ENCODE measurements around the gene PEAK1.
"Not testable (repeated sequence)": the region's sequence is repeated elsewhere in the genome, so short reads cannot be mapped to it uniquely, and the experiment has no call there.

PEAK1 gene

DNA sequence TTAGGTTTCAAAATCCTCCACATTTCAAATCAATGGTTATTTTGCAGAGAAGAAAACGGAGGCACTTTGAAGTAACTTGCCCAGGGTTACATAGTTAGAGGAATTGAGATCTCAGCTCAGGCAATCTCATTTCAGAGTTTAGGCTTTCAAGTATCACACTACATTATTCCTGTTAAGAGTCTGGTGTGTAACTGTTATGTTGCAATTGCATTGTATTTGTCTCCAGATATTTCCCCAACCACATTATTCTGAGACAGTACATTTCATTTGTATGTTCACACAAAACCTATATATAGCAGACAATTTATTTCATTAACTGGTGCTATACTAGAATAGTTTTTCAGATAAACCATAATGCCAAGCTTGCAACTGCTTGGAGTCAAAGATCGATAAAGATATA, 194.8 kb downstream of the PEAK1 start:
- DNase-seq (ENCODE audit: low read depth in 2 of 2), result no peak

- no peak for DNase-seq (ENCODE audit: low read depth in 2 of 2)
Observed at GRCh38 chr15:77224352-77224751, 195.6 kb downstream of the PEAK1 start.

- DNase-seq (ENCODE audit: low read depth in 2 of 2), result no peak
Observed at GRCh38 chr15:77221708-77222107, 198.2 kb downstream of the PEAK1 start.

DNA sequence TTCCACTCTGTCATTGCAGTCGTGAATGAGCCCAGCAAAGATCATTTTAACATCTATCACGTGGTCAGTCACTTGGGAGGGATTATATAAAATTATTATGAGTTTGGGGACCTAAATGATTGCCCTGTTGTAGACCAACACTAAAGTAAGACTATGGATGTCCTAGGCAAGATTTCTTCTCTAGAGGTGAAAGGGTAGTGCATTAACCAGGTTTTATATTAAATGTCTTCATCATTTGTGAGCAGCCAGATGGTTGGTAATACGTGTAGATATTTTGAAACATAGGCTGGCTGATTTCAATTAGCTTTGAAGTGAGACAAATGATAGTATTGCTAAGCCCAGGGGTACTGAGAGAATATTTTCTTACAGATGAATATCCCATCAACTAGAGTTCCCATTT, 198.7 kb downstream of the PEAK1 start:
- no peak for DNase-seq (ENCODE audit: low read depth in 2 of 2)

DNA sequence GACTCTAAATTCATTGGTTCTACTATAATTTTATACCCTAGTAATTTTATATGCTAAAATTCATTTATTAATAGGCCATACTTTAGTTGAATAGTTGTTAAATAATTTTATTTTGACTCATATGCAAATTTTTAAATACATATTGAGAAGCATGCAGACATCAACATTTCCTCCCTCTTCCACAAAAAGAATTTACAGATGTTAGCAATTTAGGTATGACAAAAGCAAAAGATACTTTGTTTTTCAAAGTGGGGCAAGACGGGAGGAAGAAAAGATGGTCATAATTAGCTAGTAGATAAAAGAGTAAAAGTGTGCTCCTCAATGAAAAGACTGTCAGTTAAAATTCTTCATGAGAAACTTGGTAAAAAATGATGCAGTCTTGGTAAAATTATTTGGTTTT, 200.1 kb downstream of the PEAK1 start:
- no peak for DNase-seq (ENCODE audit: low read depth in 2 of 2)

DNA sequence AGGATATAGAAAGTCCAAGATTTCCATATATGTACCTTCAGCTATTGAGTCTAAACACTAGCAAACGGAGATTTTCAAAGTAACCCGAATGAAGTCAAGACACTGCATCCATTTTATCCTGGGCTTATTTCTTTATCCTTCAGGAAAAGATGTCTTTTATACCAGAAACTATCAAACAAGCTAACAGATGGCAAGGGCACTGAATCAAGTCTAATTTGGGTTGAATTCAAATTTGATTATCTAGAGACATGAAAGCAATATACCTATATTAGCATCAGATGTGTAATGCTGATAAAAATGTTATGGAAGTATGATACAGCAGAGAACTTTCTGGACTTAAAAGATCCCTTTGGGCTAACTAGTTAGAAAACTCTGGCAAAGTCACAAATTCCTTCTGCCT, 210.7 kb downstream of the PEAK1 start:
- DNase-seq (ENCODE audit: low read depth in 2 of 2), result no peak

- DNase-seq (ENCODE audit: low read depth in 2 of 2), result no peak
Observed at GRCh38 chr15:77208241-77208640, 211.7 kb downstream of the PEAK1 start.

DNA sequence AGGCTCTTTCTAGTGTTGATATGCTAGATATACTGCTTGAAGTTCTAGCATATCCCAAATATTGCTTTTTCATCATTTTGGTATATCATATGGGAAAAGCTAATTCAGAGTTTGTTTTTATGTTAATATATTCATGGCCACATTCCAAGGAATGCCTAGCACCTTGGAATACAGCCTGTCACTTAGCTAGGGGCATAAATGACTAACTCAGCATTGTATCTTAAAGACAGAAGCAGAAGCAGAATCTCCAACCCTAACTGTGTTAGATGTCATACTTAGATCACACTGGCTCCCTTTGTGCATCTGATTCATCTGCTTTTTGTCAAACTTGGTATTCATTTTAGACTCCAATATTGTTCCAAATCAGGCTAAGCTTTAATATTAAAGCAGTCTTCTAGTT, 218.2 kb downstream of the PEAK1 start:
- DNase-seq (ENCODE audit: low read depth in 2 of 2), result no peak

DNA sequence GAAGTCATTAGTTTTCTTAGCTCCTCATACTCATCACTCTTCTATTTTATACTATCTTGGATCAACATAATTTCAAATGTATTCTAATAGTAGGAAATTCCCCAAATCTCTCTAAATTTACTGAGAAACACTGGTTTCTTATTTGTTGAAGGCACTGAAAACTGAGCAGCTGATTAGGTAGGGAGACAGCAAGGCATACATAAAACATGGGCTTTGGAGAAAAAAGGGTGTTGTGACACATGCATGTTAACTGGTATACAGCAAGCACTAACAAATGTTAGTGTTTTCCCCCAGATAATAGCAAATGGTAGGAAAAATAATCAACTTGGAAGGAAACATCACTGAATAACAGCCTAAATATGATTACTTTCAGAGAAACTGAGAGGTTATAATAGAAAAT, 223.5 kb downstream of the PEAK1 start:
- no peak for DNase-seq (ENCODE audit: low read depth in 2 of 2)

GRCh38 chr15:77195586-77195985, 224.3 kb downstream of the PEAK1 start:
- DNase-seq (ENCODE audit: low read depth in 2 of 2), result no peak

DNA sequence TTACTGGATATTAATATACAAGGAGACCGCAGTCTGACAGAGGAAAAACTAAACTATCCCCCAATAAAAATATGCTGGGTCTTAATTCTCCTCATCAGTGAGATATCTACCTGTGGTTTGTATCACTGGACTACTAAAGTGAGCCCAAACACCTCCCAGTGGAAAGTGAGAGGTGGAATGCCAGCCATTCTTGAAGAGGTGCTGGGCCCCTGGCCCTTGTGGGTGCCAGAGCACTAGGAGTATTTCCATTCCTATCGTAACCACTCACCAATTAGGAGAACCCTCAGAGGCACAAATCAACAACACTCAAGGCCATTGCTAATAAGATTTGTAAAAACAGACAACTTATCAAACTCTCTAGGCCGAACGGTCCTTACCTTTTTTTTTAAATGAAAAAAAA, 227.5 kb downstream of the PEAK1 start:
- no peak for DNase-seq (ENCODE audit: low read depth in 2 of 2)

DNA sequence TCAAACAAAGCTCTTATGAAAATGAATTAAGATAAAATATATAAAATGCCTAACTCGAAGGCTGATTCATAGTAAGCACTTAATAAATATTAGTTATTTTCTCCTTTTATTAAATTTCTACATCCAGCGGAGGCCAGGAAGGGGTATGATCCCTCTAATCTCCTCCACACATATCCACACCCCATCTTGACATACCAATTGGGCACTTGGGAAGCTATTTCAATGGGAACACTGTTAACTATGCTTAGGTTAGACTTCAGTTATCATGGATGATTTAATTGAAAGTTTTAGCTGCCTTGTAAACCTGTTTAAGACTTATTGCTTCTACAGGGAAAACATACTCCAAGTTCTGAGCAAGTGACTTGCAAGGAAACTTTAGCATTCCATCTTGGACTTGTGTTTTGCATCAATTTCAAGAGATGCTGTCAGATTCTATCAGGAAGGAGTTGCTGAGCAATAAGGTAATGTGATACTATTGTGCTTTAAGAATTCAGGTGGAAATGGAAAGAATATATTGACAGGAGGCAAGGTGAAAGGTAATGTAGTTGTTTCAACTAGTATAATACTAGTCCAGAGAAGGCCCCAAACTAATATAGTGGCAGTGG, 228.6 kb downstream of the PEAK1 start:
- no peak for DNase-seq (ENCODE audit: low read depth in 2 of 2)

DNA sequence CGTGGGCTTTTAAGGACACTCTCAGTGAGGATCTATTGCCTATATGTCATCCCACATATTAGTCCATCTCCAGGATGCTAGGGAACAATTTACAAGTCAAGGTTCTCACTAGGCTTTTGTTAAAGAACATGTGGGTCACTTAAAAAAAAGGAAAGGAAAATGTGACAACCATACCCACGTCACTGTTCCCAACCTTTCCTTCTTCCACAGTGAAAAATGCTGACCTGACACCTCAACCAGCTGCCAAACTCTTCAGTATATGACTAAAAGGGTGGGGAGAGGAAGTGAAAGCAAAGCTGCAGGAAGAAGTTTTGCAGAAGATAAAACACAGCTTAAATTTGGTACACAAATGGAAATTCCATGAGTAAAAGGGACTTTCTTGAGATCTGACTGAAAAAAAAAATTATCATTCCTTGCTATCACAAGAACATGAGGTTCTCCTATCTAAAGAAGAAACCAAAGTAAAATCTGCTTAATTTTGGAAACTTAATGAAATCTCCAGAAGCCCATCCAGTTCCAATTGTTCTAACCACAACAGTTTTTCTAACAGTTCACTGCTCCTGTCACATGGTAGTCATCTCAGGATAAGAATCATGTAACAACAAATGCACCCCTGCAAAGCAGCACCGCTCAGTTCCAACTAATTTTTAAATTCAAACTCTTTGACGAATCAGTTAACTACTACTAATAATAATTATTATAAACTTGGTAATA, 232.0 kb downstream of the PEAK1 start:
- DNase-seq (ENCODE audit: low read depth in 2 of 2), result no peak

- no peak for DNase-seq (ENCODE audit: low read depth in 2 of 2)
Observed at GRCh38 chr15:77186594-77187011, 233.3 kb downstream of the PEAK1 start.

DNA sequence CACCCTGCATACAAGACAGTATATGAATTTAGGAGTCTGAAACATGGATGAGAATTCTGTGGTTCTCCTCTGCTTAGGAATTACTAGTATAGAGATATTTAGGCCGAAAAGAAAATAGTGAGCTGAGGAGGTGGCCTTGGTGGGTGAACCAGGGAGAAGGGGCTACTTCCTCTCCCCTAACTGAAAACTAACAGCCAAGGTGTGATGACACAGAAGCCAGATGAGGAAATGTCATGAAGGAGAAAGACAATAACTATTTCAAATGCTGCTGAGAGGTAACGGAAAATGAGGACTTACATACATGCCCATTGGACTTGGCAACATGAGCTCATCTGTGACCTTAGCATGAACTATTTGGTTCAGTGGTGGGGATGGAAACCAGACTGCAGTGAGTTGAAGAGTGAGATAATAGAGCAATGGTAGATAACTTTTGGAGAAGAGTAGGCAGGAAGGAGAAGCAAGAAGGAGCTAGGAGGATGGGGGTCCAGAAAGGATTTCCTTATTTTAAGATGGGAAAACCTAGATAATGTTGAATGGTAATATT, 234.6 kb downstream of the PEAK1 start:
- no peak for DNase-seq (ENCODE audit: low read depth in 2 of 2)

GRCh38 chr15:77184352-77184751, 235.6 kb downstream of the PEAK1 start:
- DNase-seq (ENCODE audit: low read depth in 2 of 2), result not testable (repeated sequence)

DNA sequence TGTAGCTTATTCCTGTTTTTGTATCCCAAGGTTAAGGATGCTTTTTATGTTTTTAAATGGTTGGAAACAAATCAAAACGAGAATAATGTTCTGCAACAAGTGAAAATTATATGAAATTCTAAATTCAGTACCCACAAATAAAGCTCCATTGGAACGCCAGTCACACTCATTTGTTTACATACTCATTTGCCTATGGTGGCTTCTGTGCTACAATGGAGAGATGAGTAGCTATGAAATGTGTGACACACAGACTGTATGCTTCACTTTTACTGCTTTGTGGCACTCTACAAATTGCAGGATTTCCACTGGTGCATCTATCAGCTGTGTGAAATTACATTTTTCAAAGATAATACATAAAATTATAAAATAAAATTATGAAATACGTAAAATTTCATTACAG, 236.8 kb downstream of the PEAK1 start:
- DNase-seq (ENCODE audit: low read depth in 2 of 2), result no peak

DNA sequence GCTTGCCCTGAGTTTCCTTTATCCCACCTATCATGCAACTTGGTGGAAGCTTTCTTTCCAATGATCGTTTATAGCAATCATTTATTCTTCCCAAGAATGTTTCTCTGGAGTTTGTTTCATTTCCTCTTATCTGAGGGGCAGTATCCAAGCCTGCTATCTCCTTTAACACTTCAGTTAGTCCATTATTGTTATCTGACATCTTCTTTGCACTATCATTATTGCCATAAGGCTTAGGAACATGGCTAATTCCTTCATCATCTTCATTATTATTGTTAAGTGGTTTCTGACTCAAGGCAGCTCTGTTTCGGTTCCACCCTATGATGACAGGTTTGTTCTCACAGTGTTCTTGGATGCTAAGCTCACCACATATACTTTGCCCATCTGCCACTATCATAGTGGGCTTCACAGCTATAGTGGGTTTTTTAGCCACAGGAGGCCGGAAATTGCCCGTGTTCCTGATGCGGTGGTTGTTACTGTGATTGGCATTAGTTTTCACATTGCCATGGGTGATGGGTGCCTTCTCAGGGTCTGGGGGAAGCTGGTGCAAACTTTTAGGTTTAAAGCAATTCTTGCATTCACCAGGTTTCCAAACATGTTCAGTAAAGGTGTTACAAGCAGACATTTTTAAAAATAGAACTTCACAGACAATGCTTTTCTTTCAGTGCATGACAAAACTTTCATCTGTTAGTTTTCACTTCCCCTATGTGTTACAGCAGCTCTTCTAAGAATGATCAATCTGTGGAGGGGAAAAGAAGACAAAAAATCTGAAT, 238.4 kb downstream of the PEAK1 start:
- DNase-seq (ENCODE audit: low read depth in 2 of 2), result peak in 1 of 2 donors; percentile 15

DNA sequence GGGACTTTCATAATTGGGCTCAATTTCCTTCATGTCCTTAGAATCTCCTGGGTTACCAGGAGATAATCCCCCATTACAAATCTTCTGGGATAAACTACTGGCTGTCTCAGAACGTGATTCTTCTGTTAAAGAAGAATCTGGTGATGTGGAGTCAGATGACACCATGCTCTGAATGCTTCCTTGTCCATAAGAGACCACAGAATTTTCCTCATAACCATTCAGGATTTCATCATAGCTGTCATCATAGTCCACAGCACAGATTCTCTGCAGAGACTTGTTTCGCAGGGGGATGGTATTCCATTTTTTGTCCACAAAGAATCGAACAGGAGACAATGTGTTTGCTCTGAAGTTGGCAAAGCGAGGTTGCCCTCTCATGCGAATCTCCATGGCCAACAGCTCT, 239.1 kb downstream of the PEAK1 start:
- DNase-seq (ENCODE audit: low read depth in 2 of 2), result no peak

GRCh38 chr15:77180270-77180669, 239.6 kb downstream of the PEAK1 start:
- DNase-seq (ENCODE audit: low read depth in 2 of 2), result no peak

GRCh38 chr15:77179541-77179998, 240.3 kb downstream of the PEAK1 start:
- DNase-seq (ENCODE audit: low read depth in 2 of 2), result no peak

GRCh38 chr15:77178411-77178810, 241.5 kb downstream of the PEAK1 start:
- no peak for DNase-seq (ENCODE audit: low read depth in 2 of 2)

DNA sequence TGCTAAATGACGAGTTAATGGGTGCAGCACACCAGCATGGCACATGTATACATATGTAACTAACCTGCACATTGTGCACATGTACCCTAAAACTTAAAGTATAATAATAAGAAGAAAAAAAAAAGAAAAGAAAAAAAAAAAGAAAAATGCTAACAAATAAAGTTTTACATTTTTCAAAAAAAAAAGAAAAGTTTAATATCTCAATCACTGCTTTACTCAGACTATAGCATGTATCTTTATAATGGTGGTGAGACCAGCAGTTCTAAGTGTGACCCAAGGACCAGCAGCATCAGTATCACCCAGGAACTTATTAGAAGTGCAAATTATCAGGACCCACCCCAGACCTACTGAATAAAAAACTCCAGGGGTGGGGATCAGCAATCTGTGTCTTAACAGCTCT, 243.8 kb downstream of the PEAK1 start:
- not testable (repeated sequence) for DNase-seq (ENCODE audit: low read depth in 2 of 2)
